Measurements from ENCODE around the gene CHST14.
A peak's percentile ranks its signal among the peaks of the same experiment; 100 is the strongest.
"Not testable (repeated sequence)": the region's sequence is repeated elsewhere in the genome, so short reads cannot be mapped to it uniquely, and the experiment has no call there.

CHST14 gene

DNA sequence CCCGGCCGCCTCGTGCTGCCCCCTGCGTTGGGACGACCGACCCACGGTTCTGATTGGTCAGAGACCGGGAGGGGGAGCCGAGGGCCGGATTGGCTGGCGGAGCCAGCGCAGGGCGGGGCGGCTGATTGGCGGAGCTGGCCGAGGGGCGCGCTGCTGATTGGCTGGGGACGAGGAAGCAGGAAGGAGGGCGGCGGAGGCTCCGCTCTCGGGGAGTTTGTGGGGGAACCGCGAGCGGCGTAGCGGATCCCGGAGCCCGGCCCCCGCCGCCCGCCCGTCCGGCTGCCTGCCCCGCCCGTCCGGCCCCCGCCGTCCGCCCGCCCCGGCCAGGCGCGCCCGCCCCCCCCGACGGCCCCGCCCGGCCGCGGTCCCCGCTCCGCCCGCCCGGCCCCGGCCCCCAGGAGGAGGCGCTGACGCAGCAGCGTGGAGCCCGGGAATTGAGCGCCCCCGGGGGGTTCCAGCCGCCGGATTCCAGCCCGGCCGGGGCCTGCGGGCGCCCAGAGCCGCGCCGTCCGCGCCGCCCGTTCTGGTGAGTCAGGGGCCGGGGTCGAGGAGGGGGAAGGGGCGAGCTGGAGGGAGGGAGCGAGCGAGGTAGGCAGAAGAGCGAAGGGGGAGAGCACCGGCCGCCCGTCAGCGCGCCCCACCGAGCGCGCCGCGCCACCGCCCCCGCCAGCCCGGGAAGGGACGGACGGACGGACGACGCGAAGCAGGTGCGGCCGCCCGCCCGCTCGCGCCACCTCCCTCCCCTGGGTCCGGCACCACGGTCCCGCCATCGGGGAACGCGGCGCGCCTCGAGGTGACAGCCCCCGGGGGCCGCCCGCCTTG lies 29.8 kb upstream of the CHST14 start, which contains the start of gene BAHD1:
BAHD1 (plus strand) TSS at position 211 of the 822 bp plus-strand sequence. CDS start 17,512 bp downstream, outside the sequence.
- DNase-seq (ENCODE audit: low read depth in 3 of 3, low spot score in 1 of 3), result peak; percentile 80 to 92 (median 90)

GRCh38 chr15:40441565-40442531 lies 28.9 kb upstream of the CHST14 start:
- DNase-seq (ENCODE audit: low read depth in 3 of 3, low spot score in 1 of 3), result no peak

GRCh38 chr15:40443255-40443654 lies 27.5 kb upstream of the CHST14 start:
- DNase-seq (ENCODE audit: low read depth in 3 of 3, low spot score in 1 of 3), result no peak

- DNase-seq (ENCODE audit: low read depth in 3 of 3, low spot score in 1 of 3), result no peak
These were observed 26.9 kb upstream of the CHST14 start for GRCh38 chr15:40443846-40444245.

DNA sequence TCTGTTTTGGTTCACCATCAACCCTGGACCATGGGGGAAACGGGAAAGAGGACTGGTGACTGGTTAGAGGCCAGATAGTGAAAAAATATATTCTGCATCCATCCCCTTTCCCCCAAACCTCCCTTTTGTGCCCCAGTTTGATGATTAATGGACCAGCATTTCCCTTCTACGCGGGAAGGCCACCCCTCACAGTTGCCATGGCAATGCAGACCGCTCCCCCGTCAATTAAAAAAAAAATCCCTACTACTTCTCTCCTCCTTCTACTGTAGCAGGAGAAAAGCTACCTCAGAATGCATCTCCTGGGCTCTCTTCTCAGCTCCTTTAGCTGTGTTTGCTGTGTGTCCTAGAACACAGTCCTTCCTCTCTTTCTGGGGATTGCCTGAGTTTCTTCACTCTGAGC lies 26.0 kb upstream of the CHST14 start:
- DNase-seq (ENCODE audit: low read depth in 3 of 3, low spot score in 1 of 3), result no peak

DNA sequence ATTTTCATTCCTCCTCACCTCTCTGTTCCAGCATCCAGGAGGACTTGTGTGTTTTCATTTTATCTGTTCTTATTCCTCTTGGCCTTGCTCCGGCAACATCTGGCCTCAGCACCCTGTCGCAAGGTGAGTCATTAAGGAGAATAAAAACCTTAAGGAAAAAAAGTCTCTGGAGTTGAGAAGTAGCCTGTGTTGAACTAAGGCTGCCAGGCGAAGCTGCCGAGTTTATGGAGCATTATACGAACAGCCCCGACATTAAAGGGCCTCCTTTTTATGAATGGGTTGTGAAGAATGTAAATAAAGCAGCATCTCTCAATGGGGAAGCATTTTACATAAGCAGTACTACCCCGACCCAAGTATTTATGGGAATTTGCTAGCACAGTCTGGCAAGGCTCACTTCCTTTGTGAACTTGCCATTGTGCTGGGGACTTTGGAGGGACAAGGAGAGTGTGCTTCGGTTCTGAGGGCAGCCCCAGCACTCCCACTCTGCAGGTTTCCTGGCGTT lies 25.3 kb upstream of the CHST14 start:
- no peak for DNase-seq (ENCODE audit: low read depth in 3 of 3, low spot score in 1 of 3)

- no peak for DNase-seq (ENCODE audit: low read depth in 3 of 3, low spot score in 1 of 3)
These were observed 24.6 kb upstream of the CHST14 start for GRCh38 chr15:40446144-40446543.

DNA sequence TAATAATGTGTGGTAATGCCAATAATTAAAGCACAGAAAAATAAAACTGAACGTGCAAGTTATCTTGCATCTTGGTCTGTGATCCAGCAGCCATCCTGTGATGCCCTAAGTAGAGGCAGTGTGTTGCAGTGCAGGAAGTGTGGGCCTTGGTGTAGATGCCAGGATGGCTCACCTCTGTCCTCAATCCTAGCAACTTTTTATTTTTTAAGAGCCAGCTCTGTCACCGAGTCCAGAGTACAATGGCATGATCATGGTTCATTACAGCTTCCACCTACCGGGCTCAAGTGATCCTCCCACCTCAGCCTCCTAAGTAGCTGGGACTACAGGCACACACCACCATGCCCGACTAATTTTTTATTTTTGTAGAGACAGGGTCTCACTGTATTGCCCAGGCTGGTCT lies 22.4 kb upstream of the CHST14 start:
- DNase-seq (ENCODE audit: low read depth in 3 of 3, low spot score in 1 of 3), result no peak

- DNase-seq (ENCODE audit: low read depth in 3 of 3, low spot score in 1 of 3), result no peak
These were observed 21.5 kb upstream of the CHST14 start for GRCh38 chr15:40449275-40449674.

DNA sequence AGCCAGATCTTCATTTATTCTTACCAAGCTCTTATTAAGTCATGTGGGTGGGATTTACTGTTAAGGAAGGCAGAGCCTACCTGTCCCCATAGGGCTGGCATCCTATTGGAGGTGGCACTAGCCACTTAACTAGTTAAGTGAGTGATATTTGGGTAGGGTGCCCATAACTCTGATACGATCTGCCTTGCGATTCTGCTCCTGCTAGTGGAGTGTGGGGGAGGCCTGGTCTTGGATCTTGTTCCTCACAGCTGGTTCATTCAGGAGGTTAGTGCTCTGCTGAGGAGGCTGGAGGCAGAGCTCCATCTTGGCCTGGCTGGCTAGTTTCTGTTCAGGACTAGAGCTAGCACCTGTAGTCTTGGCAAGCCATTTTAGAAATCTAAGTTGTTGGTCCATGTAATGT lies 20.7 kb upstream of the CHST14 start:
- DNase-seq (ENCODE audit: low read depth in 3 of 3, low spot score in 1 of 3), result no peak

DNA sequence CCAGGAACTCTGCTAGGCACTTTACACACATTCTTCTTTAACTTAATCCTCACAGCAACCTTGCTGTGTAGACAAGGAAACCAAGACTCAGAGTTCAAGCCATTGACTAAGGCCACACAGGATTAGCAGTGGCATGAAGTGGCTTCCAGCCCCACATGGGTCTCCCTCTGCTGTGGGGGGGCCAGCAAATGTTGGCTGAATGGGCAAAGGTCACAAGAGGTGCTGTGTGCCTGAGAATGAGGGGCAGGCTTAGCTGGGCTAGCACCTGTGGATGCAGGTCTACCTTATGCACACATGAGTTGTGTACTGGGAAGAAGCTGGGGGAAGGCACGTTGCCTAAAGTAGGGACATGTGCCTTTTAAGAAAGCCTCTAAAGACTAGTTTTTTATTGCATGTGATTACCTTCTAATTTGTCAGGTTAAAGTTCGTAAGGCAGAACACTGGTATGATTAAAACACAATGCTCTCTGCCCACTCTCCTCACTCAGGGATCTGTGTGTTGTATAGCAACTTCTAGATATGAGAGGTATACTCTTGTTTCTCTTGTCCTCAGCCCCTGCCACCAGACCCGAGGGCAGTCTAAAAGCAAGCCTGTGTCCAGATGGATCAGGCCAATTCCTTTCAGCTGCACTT lies 19.1 kb upstream of the CHST14 start:
- DNase-seq (ENCODE audit: low read depth in 3 of 3, low spot score in 1 of 3), result no peak

DNA sequence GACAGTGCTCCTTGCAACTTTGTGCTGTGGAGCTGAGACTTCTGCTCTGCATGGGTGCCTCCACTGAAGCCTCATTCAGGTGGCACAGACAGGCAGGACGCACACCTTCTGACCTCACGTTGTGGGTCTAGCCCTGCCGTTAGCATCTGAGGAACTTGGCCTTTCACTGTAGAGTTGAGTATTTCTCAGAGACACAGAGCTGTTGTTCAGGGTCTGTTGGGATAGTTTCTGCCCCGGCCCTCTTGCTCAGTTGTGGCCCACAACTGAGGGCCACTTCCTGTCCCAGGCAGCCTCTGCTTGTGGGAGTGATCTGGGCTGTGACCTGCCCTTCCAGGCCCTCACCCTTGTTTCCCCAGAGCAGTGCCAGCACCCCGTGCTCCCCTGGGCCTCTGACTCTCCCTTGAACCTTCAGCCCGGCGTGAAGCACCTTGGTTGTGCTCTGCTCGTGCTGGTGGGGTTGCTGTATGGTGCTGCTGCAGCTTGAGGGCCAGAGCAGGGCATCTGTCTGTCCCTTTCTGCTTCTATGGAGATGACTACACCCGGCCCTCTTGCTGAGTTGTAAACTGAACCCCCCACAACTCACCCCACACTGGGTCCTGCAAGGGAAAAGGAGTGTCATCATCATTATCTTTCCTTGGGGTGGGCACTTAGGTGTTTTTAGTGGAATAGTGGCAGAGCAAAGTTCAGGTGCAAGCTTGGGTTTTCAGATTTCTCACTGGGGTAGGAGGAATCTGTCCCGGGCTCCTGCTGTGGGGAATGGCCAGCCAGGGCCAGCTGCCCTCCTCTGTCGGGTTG lies 18.3 kb upstream of the CHST14 start:
- DNase-seq (ENCODE audit: low read depth in 3 of 3, low spot score in 1 of 3), result no peak

DNA sequence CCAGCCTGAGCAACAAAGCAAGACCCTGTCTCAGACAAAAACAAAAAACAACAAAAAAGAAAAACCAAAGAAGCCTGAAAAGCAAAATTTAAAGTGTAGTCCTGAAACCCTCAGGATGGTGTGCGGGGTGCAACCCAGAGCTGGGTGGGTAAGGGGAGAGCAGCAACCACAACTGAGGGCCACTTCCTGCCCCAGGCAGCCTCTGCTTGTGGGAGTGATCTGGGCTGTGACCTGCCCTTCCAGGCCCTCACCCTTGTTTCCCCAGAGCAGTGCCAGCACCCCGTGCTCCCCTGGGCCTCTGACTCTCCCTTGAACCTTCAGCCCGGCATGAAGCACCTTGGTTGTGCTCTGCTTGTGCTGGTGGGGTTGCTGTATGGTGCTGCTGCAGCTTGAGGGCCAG lies 16.8 kb upstream of the CHST14 start:
- DNase-seq (ENCODE audit: low read depth in 3 of 3, low spot score in 1 of 3), result not testable (repeated sequence)

- no peak for DNase-seq (ENCODE audit: low read depth in 3 of 3, low spot score in 1 of 3)
These were observed 15.8 kb upstream of the CHST14 start for GRCh38 chr15:40454904-40455391.

- DNase-seq (ENCODE audit: low read depth in 3 of 3, low spot score in 1 of 3), result no peak
These were observed 14.5 kb upstream of the CHST14 start for GRCh38 chr15:40456299-40456712.

DNA sequence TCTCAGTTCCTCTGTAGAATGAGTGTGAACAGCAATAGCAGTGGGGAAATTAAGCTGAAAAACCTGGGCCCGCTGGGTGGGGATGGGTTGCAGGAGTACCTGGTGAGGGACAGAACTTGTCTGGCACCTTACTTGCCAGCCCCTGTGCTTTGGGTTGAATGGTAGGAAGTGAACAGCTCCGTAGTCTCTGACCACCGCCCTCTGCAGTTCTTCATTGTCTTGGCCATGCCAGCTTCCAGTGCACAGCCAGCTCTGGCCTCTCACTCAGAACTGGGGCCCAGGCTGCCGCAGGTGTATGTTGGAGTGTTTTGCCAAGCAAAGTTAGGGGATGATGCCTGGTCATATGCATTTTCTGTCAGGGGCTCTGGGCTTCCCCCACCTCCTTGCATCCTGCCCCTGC lies 14.0 kb upstream of the CHST14 start:
- no peak for DNase-seq (ENCODE audit: low read depth in 3 of 3, low spot score in 1 of 3)

- no peak for DNase-seq (ENCODE audit: low read depth in 3 of 3, low spot score in 1 of 3)
These were observed 12.1 kb upstream of the CHST14 start for GRCh38 chr15:40458495-40459371.

DNA sequence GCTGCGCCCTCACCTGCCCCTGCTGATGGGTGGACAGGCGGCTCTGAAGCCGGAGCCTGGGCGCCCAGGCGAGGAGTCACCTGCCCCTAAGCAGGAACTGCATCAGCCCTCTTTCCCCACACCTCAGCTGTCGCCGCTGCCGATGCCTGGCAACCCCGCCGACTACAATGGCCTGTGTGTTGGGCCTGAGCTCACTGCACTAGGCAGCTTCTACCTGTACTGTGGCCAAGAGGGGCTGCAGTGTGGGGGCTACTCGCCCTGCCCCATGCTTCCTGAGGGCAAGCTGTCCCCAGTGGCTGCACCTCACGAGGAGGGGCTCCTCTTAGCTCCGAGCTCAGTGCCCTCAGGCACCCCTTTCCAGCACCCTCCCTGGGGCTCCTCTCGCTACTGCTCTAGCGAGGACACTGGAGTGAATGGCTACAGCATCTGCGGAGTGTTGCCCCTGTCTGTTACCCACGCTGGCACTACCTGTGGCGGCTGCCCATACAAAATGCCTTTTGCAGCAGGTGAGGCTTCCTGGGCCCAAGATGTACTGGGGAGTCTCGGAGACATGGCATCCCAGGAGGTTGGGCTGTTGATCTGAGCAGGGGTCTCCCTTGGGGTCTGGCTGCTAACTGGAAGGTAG lies 11.3 kb upstream of the CHST14 start:
- no peak for DNase-seq (ENCODE audit: low read depth in 3 of 3, low spot score in 1 of 3)

- DNase-seq (ENCODE audit: low read depth in 3 of 3, low spot score in 1 of 3), result no peak
These were observed 10.4 kb upstream of the CHST14 start for GRCh38 chr15:40460404-40460803.
